Measurements from ENCODE around the gene PMM2. TPM values are rescaled to one million over a fixed set of nuclear protein-coding genes. Genes with fewer than 3 reads are reported as not detected.
A peak's percentile ranks its signal among the peaks of the same experiment; 100 is the strongest.

PMM2 gene
- polyA plus RNA-seq, 4 donors: 21.1 to 48.1 (median 36.0) TPM

DNA sequence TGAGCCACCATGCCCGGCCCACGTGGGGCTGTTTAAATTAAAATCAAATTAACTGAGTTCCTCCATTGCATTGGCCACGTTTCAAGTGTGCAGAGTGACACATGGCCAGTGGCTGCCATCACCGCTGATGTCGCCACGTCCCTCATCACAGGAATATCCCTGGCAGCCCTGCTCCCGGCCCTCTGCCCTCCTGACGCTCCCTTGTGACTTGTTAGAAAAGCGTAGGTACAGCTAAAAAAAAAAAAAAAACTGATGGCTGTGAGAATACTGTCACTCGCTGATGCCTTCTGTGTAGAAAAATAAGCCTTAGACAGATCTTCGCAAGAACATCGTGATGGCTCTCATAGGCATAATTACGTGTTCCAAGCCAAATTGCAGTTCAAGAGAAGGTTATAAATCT lies 49.5 kb downstream of the PMM2 start:
- DNase-seq (no peak), FAIRE-seq (no peak)
- H3K27ac ChIP-seq (ENCODE audit: low read depth in 1 of 3, low read length in 2 of 3): no peak overlapping the region
- no peak overlapping the region for H3K4me3 ChIP-seq (ENCODE audit: low read depth in 1 of 3, low read length in 3 of 3)
- H3K36me3 ChIP-seq (ENCODE audit: control insufficient read depth in 3 of 3, insufficient read depth in 2 of 3, low read depth in 1 of 3, low read length in 3 of 3): peaks cover 7 to 63% (median 9%) of the 10 kb centered on the region in 3 donors
- H3K9me3 ChIP-seq (ENCODE audit: control insufficient read depth in 2 of 2, insufficient read depth in 1 of 2, low read depth in 1 of 2, low read length in 1 of 2): no peaks in the 10 kb centered on the region
- no peaks in the 10 kb centered on the region for H3K4me1 ChIP-seq (ENCODE audit: control insufficient read depth in 3 of 3, insufficient read depth in 2 of 3, low read depth in 1 of 3, low read length in 2 of 3)
- 81 to 89% (median 83%) methylated on average over 13 of the region's 13 CpGs for WGBS, 3 donors
- H3K27me3 ChIP-seq (ENCODE audit: control insufficient read depth in 3 of 3, insufficient read depth in 3 of 3, low read length in 3 of 3): no peaks in the 10 kb centered on the region

DNA sequence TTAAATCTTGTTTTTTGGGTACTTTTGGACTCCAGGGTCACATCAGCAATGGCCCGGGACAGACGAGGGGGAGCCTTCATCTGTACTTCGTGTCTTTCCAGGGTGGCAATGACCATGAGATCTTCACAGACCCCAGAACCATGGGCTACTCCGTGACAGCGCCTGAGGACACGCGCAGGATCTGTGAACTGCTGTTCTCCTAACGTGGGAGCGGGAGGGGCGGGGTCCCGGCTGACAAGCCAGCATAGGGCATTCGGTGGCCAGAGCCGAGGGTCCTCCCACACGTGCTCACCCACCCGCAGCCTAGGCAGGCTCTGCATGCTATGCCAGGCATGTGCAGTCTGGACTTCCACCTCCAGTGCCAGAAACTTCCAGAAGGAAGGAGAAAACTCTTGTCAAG lies 50.0 kb downstream of the PMM2 start:
- FAIRE-seq: no peak

DNA sequence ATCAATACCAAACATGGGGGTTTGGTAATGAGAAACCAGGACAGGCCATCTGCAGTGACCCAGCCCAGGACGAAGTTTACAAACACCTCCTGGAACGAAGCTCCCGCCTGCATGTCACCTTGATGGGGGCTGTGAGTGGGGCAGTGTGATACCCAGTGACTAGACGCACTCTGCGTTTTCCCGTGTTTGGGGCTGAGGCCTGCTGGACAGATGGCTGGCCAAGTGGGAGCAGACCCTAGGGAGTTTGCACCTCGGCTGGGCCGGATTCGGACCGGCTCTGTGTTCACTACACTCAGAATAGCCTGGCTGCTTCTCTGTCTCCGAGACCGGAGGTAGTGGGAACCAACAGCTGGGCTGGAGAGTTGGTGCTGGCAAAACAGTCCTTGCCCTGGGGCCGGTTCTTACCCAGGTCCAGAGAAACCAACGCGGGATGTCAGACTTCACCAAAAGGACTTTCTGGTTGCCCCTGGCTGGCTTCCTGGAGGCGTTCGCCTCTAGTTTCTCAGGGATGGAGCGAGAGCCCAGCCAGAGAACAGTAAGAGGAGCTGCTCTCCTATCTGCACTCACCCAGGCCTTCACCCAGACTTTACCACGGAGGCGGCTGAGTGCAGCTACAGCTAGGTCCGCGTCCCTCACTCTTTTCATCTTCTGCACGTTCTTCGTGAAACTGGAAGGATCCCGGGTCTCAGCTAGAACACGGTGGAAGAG lies 50.7 kb downstream of the PMM2 start:
- peaks cover 7 to 75% (median 12%) of the 10 kb centered on the region in 3 donors for H3K36me3 ChIP-seq (ENCODE audit: control insufficient read depth in 3 of 3, insufficient read depth in 2 of 3, low read depth in 1 of 3, low read length in 3 of 3)
- no peaks in the 10 kb centered on the region for H3K27me3 ChIP-seq (ENCODE audit: control insufficient read depth in 3 of 3, insufficient read depth in 3 of 3, low read length in 3 of 3)
- 88 to 94% (median 90%) methylated on average over 26 of the region's 26 CpGs for WGBS, 3 donors
- FAIRE-seq (no peak), DNase-seq (no peak)
- no peaks in the 10 kb centered on the region for H3K4me1 ChIP-seq (ENCODE audit: control insufficient read depth in 3 of 3, insufficient read depth in 2 of 3, low read depth in 1 of 3, low read length in 2 of 3)
- no peaks in the 10 kb centered on the region for H3K9me3 ChIP-seq (ENCODE audit: control insufficient read depth in 2 of 2, insufficient read depth in 1 of 2, low read depth in 1 of 2, low read length in 1 of 2)
- H3K27ac ChIP-seq (ENCODE audit: low read depth in 1 of 3, low read length in 2 of 3): no peak overlapping the region
- H3K4me3 ChIP-seq (ENCODE audit: low read depth in 1 of 3, low read length in 3 of 3): no peak overlapping the region

More for the DNA sequence above, 50.0 kb downstream of the PMM2 start:
- DNase-seq: no peak
- 88 to 92% (median 91%) methylated on average over 15 of the region's 15 CpGs for WGBS, 3 donors
- no peak overlapping the region for H3K27ac ChIP-seq (ENCODE audit: low read depth in 1 of 3, low read length in 2 of 3)
- peaks cover 7 to 68% (median 12%) of the 10 kb centered on the region in 3 donors for H3K36me3 ChIP-seq (ENCODE audit: control insufficient read depth in 3 of 3, insufficient read depth in 2 of 3, low read depth in 1 of 3, low read length in 3 of 3)
- no peaks in the 10 kb centered on the region for H3K27me3 ChIP-seq (ENCODE audit: control insufficient read depth in 3 of 3, insufficient read depth in 3 of 3, low read length in 3 of 3)
- H3K9me3 ChIP-seq (ENCODE audit: control insufficient read depth in 2 of 2, insufficient read depth in 1 of 2, low read depth in 1 of 2, low read length in 1 of 2): no peaks in the 10 kb centered on the region
- no peak overlapping the region for H3K4me3 ChIP-seq (ENCODE audit: low read depth in 1 of 3, low read length in 3 of 3)
- H3K4me1 ChIP-seq (ENCODE audit: control insufficient read depth in 3 of 3, insufficient read depth in 2 of 3, low read depth in 1 of 3, low read length in 2 of 3): no peaks in the 10 kb centered on the region

DNA sequence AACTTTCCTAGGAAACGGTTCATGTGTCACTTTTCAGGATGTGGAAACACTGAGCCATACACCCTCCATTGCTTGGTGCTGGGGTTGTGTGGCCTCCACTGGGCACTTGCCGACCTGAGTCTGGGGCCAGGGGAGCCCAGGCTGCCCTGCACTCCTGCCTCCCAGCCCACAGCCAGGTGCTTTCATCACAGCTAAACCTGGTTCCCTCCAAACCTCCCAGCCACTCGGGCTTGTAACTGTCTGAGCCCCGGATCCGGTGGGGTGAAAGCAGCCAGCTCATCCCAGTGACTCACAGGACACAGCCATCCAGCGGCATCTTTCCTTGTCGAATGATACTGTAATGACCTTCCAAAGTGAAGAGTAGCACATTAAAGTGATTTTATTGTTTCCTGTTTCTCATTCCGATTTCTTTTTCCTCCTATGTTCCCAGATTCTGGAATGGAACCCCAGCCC lies 51.3 kb downstream of the PMM2 start:
- H3K27ac ChIP-seq (ENCODE audit: low read depth in 1 of 3, low read length in 2 of 3): no peak overlapping the region
- no peak for DNase-seq
- H3K36me3 ChIP-seq (ENCODE audit: control insufficient read depth in 3 of 3, insufficient read depth in 2 of 3, low read depth in 1 of 3, low read length in 3 of 3): peaks cover 7 to 80% (median 12%) of the 10 kb centered on the region in 3 donors
- H3K4me3 ChIP-seq (ENCODE audit: low read depth in 1 of 3, low read length in 3 of 3): no peak overlapping the region
- 81 to 84% (median 82%) methylated on average over 8 of the region's 8 CpGs for WGBS, 3 donors
- no peaks in the 10 kb centered on the region for H3K9me3 ChIP-seq (ENCODE audit: control insufficient read depth in 2 of 2, insufficient read depth in 1 of 2, low read depth in 1 of 2, low read length in 1 of 2)
- H3K27me3 ChIP-seq (ENCODE audit: control insufficient read depth in 3 of 3, insufficient read depth in 3 of 3, low read length in 3 of 3): no peaks in the 10 kb centered on the region
- H3K4me1 ChIP-seq (ENCODE audit: control insufficient read depth in 3 of 3, insufficient read depth in 2 of 3, low read depth in 1 of 3, low read length in 2 of 3): no peaks in the 10 kb centered on the region
- no peak for FAIRE-seq

DNA sequence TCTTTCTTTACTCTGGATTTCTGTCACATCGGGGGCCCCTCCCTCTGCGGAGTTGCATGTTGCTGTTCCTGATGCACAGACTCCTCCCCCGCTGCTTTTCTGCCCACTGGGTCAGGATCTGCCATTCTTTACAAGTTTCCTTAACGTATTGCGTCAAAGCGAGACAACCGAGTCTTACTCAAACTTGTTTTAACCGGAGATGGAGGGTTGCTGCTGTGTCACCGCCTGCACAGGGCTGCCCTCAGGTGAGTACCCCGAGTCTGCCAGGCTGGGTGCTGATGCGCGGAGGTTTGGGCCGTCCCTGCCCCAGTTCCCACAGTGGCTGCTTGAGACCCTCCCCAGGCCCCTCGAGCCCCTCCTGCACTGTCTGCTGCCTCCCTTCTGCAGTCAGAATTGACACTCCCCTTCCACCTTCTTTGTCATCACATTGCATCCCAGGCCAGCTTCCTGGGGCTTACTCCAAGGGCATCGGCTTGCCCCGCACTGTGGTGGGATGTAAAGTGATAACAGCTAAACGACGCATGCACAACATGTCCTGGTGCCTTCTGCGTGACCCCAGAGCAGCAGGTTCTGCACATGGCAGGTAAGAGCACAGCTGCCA lies 51.9 kb downstream of the PMM2 start:
- no peak overlapping the region for H3K4me3 ChIP-seq (ENCODE audit: low read depth in 1 of 3, low read length in 3 of 3)
- no peaks in the 10 kb centered on the region for H3K27me3 ChIP-seq (ENCODE audit: control insufficient read depth in 3 of 3, insufficient read depth in 3 of 3, low read length in 3 of 3)
- 86 to 93% (median 90%) methylated on average over 19 of the region's 19 CpGs for WGBS, 3 donors
- no peak overlapping the region for H3K27ac ChIP-seq (ENCODE audit: low read depth in 1 of 3, low read length in 2 of 3)
- peaks cover 7 to 84% (median 18%) of the 10 kb centered on the region in 3 donors for H3K36me3 ChIP-seq (ENCODE audit: control insufficient read depth in 3 of 3, insufficient read depth in 2 of 3, low read depth in 1 of 3, low read length in 3 of 3)
- no peaks in the 10 kb centered on the region for H3K4me1 ChIP-seq (ENCODE audit: control insufficient read depth in 3 of 3, insufficient read depth in 2 of 3, low read depth in 1 of 3, low read length in 2 of 3)
- no peak for FAIRE-seq
- DNase-seq: no peak
- H3K9me3 ChIP-seq (ENCODE audit: control insufficient read depth in 2 of 2, insufficient read depth in 1 of 2, low read depth in 1 of 2, low read length in 1 of 2): no peaks in the 10 kb centered on the region

DNA sequence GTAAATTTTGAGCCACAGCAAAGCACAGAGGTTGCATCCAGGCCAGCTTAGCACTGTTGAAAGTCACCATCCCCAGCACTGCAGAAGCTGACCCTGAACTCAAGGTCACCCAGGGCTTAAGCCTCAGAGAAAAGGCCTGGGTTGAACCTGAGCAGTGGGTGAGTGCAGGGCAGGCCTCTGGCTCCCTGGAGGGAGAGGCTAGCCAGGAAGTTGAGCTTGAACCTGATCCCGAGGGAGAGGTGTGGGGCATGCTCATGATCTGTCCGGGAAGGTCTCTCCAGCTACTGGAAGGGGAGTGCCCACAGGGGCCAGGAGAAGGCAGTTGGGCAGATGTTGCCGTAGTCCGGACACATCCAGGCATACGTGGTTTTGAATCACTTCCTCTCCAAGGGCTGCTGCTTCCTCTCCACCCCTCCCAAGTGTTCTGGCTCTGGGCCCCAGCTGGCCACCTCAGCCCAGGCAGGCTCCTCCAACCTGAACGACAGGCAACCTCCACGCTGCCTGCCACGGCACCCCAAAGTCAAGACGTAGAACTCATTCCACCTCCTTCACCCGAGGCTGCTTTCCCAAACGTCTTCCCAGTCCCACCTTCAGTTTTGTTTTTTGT lies 52.7 kb downstream of the PMM2 start:
- no peak overlapping the region for H3K4me3 ChIP-seq (ENCODE audit: low read depth in 1 of 3, low read length in 3 of 3)
- WGBS, 3 donors: 46 to 61% (median 56%) methylated on average over 11 of the region's 11 CpGs
- H3K4me1 ChIP-seq (ENCODE audit: control insufficient read depth in 3 of 3, insufficient read depth in 2 of 3, low read depth in 1 of 3, low read length in 2 of 3): no peaks in the 10 kb centered on the region
- FAIRE-seq (no peak), DNase-seq (no peak)
- H3K36me3 ChIP-seq (ENCODE audit: control insufficient read depth in 3 of 3, insufficient read depth in 2 of 3, low read depth in 1 of 3, low read length in 3 of 3): peaks cover 10 to 91% (median 20%) of the 10 kb centered on the region in 3 donors
- peak overlapping the region in 1 of 3 donors; percentile 4 for H3K27ac ChIP-seq (ENCODE audit: low read depth in 1 of 3, low read length in 2 of 3)
- no peaks in the 10 kb centered on the region for H3K27me3 ChIP-seq (ENCODE audit: control insufficient read depth in 3 of 3, insufficient read depth in 3 of 3, low read length in 3 of 3)
- peaks cover 0 to under 1% of the 10 kb centered on the region in 2 donors for H3K9me3 ChIP-seq (ENCODE audit: control insufficient read depth in 2 of 2, insufficient read depth in 1 of 2, low read depth in 1 of 2, low read length in 1 of 2)

DNA sequence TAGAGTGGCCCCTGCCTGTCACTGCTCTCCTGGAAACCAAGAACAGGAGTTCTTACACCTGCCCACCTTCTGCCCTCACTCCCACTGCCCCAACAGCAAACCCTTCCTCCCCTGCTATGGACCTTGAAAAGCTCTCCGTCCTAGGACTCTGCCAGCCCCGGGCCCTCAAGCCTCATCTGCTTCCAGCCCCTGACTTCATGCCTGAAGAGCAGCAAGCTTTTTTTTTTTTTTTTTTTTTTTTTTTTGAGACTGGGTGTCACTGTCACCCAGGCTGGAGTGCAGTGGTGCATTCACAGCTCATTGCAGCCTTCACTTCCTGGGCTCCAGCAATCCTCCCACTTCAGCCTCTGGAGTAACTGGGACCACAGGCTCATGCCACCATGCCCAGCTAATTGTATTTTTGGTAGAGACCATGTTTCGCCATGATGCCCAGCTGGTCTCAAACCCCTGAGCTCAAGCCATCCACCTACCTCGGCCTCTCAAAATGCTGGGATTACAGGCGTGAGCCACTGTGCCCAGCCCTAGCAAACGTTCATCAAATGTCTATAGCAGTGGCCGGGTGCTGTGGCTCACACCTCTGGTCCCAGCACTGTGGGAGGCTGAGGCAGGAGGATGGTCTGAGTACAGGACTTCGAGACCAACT lies 54.2 kb downstream of the PMM2 start:
- FAIRE-seq: no peak
- Histone ChIP-seq H3K9me3 (ENCODE audit: control insufficient read depth in 2 of 2, insufficient read depth in 1 of 2, low read depth in 1 of 2, low read length in 1 of 2) (peaks cover 0 to 2% of the 10 kb centered on the region in 2 donors), H3K27ac (ENCODE audit: low read depth in 1 of 3, low read length in 2 of 3) (no peak overlapping the region), H3K4me3 (ENCODE audit: low read depth in 1 of 3, low read length in 3 of 3) (no peak overlapping the region), H3K36me3 (ENCODE audit: control insufficient read depth in 3 of 3, insufficient read depth in 2 of 3, low read depth in 1 of 3, low read length in 3 of 3) (peaks cover 15 to 91% (median 22%) of the 10 kb centered on the region in 3 donors), H3K27me3 (ENCODE audit: control insufficient read depth in 3 of 3, insufficient read depth in 3 of 3, low read length in 3 of 3) (no peaks in the 10 kb centered on the region), H3K4me1 (ENCODE audit: control insufficient read depth in 3 of 3, insufficient read depth in 2 of 3, low read depth in 1 of 3, low read length in 2 of 3) (no peaks in the 10 kb centered on the region)
- WGBS, 3 donors: 89 to 93% (median 92%) methylated on average over 8 of the region's 8 CpGs
- DNase-seq: no peak

DNA sequence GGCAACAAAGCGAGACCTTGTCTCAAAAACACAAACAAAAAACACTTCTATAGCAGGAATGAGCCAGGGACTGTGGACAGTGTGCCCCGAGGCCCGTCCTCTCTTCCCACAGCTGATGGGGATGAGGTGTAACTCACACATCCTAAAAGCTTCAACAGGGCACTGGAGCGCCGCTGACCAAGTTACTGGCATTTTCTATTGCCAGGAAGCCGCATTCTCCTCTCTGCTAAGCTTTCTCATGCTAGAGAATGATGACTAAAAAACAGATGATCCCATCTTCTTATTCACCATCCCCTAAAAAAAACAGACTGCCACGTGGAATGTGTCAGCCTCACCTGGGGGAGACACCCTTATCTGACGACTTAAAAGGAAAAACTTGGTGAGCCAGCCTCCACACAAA lies 54.9 kb downstream of the PMM2 start:
- H3K9me3 ChIP-seq (ENCODE audit: control insufficient read depth in 2 of 2, insufficient read depth in 1 of 2, low read depth in 1 of 2, low read length in 1 of 2): peaks cover 0 to 2% of the 10 kb centered on the region in 2 donors
- H3K4me3 ChIP-seq (ENCODE audit: low read depth in 1 of 3, low read length in 3 of 3): no peak overlapping the region
- FAIRE-seq (no peak), DNase-seq (no peak)
- no peak overlapping the region for H3K27ac ChIP-seq (ENCODE audit: low read depth in 1 of 3, low read length in 2 of 3)
- no peaks in the 10 kb centered on the region for H3K4me1 ChIP-seq (ENCODE audit: control insufficient read depth in 3 of 3, insufficient read depth in 2 of 3, low read depth in 1 of 3, low read length in 2 of 3)
- H3K36me3 ChIP-seq (ENCODE audit: control insufficient read depth in 3 of 3, insufficient read depth in 2 of 3, low read depth in 1 of 3, low read length in 3 of 3): peaks cover 13 to 89% (median 23%) of the 10 kb centered on the region in 3 donors
- WGBS, 3 donors: 71 to 80% (median 74%) methylated on average over 8 of the region's 8 CpGs
- no peaks in the 10 kb centered on the region for H3K27me3 ChIP-seq (ENCODE audit: control insufficient read depth in 3 of 3, insufficient read depth in 3 of 3, low read length in 3 of 3)

All from small intestine (tissue), 7 donors.